ENCODE measurements around the gene NKAIN1.
A peak's percentile ranks its signal among the peaks of the same experiment; 100 is the strongest.
"Not testable (repeated sequence)": the region's sequence is repeated elsewhere in the genome, so short reads cannot be mapped to it uniquely, and the experiment has no call there.

Gene NKAIN1

GRCh38 chr1:31239653-31240241 is at the start of gene NKAIN1:
TSS of gene NKAIN1 (minus strand) at chr1:31239887. CDS start at chr1:31239547, 340 bp downstream.
- DNase-seq (ENCODE audit: low spot score), result peak; percentile 69

GRCh38 chr1:31289021-31289420 is 49.3 kb upstream of the NKAIN1 start:
- no peak for FAIRE-seq
- no peak for DNase-seq (ENCODE audit: low spot score)

More at GRCh38 chr1:31239653-31240241, at the start of gene NKAIN1:
- peak; percentile 32 for FAIRE-seq

GRCh38 chr1:31287791-31288190 is 48.1 kb upstream of the NKAIN1 start:
- FAIRE-seq, result not testable (repeated sequence)

GRCh38 chr1:31282426-31282825 is 42.7 kb upstream of the NKAIN1 start:
- not testable (repeated sequence) for FAIRE-seq; DNase-seq (ENCODE audit: low spot score)

More at GRCh38 chr1:31287791-31288190, 48.1 kb upstream of the NKAIN1 start:
- not testable (repeated sequence) for DNase-seq (ENCODE audit: low spot score)

- DNase-seq (ENCODE audit: low spot score), result no peak
- no peak for FAIRE-seq
These were observed 33.9 kb upstream of the NKAIN1 start for GRCh38 chr1:31273619-31274018.

- FAIRE-seq (no peak), DNase-seq (ENCODE audit: low spot score) (no peak)
These were observed 32.7 kb upstream of the NKAIN1 start for GRCh38 chr1:31272369-31272768.

GRCh38 chr1:31266547-31266946 is 26.9 kb upstream of the NKAIN1 start:
- no peak for FAIRE-seq
- DNase-seq (ENCODE audit: low spot score), result no peak

- DNase-seq (ENCODE audit: low spot score), result no peak
- no peak for FAIRE-seq
These were observed 25.2 kb upstream of the NKAIN1 start for GRCh38 chr1:31264790-31265386.

GRCh38 chr1:31263408-31263807 is 23.7 kb upstream of the NKAIN1 start:
- no peak for FAIRE-seq
- DNase-seq (ENCODE audit: low spot score), result no peak

GRCh38 chr1:31262393-31262792 is 22.7 kb upstream of the NKAIN1 start:
- DNase-seq (ENCODE audit: low spot score); FAIRE-seq: not testable (repeated sequence)

- DNase-seq (ENCODE audit: low spot score), result no peak
- no peak for FAIRE-seq
These were observed 22.2 kb upstream of the NKAIN1 start for GRCh38 chr1:31261916-31262315.

- FAIRE-seq (no peak), DNase-seq (ENCODE audit: low spot score) (no peak)
These were observed 20.1 kb upstream of the NKAIN1 start for GRCh38 chr1:31259746-31260145.

GRCh38 chr1:31258581-31258980 is 18.9 kb upstream of the NKAIN1 start:
- no peak for FAIRE-seq
- DNase-seq (ENCODE audit: low spot score), result no peak

- DNase-seq (ENCODE audit: low spot score), result no peak
These were observed 17.5 kb upstream of the NKAIN1 start for GRCh38 chr1:31257213-31257612.

GRCh38 chr1:31249854-31250253 is 10.2 kb upstream of the NKAIN1 start:
- DNase-seq (ENCODE audit: low spot score), result no peak
- no peak for FAIRE-seq

More at GRCh38 chr1:31257213-31257612, 17.5 kb upstream of the NKAIN1 start:
- no peak for FAIRE-seq

GRCh38 chr1:31248276-31248675 is 8.6 kb upstream of the NKAIN1 start:
- no peak for DNase-seq (ENCODE audit: low spot score)
- FAIRE-seq, result no peak

GRCh38 chr1:31244326-31244725 is 4.6 kb upstream of the NKAIN1 start:
- FAIRE-seq, result no peak
- no peak for DNase-seq (ENCODE audit: low spot score)

- FAIRE-seq (no peak), DNase-seq (ENCODE audit: low spot score) (no peak)
These were observed 4.0 kb upstream of the NKAIN1 start for GRCh38 chr1:31243501-31244286.

- no peak for DNase-seq (ENCODE audit: low spot score)
- FAIRE-seq, result no peak
These were observed 1.6 kb upstream of the NKAIN1 start for GRCh38 chr1:31241321-31241720.

- DNase-seq (ENCODE audit: low spot score), result peak; percentile 38
- no peak for FAIRE-seq
These were observed 587 bp downstream of the NKAIN1 start for GRCh38 chr1:31238986-31239613.

GRCh38 chr1:31238612-31238985 is 1.1 kb downstream of the NKAIN1 start:
- peak; percentile 55 for FAIRE-seq
- DNase-seq (ENCODE audit: low spot score), result no peak

- no peak for FAIRE-seq
- no peak for DNase-seq (ENCODE audit: low spot score)
These were observed 4.8 kb downstream of the NKAIN1 start for GRCh38 chr1:31234870-31235269.

Measured in urothelium cell line (cell line).